22Rv1 (cell line): ENCODE data around the gene ABCB6.

Source experiments
- ZFX ChIP-seq: fragments of 450-650 bp; IDR thresholded peaks from 2 replicates; pipeline ENCODE4 v1.6.1; 2017; ENCODE audit warnings: antibody characterized with exemption, borderline replicate concordance
- TF ChIP-seq, protein P1 (sequence below): fragments of 450-650 bp; IDR thresholded peaks from 2 replicates; pipeline ENCODE4 v1.5.1; 2017; ENCODE audit warnings: mild to moderate bottlenecking

DNA sequence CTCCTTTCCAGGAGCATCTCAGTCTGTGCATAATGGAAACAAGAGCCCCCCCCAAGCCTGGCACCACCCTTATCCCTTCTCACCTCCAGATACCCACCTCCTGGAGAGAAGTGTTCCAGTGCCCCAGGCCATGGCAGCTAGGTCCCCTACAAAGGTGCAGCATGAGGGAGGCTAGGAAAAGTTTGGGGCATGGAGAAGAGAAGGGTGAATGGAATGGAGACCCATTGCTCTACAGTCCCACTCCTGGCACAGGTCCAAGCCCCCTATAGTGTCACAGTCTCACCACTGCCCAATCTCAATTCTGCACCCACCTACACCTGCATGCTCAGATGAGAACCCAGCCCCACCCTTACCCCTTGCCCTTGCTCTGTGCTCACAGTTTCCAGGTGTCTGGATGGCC lies 49.8 kb downstream of the ABCB6 start:
- TF ChIP-seq, protein P1, sequence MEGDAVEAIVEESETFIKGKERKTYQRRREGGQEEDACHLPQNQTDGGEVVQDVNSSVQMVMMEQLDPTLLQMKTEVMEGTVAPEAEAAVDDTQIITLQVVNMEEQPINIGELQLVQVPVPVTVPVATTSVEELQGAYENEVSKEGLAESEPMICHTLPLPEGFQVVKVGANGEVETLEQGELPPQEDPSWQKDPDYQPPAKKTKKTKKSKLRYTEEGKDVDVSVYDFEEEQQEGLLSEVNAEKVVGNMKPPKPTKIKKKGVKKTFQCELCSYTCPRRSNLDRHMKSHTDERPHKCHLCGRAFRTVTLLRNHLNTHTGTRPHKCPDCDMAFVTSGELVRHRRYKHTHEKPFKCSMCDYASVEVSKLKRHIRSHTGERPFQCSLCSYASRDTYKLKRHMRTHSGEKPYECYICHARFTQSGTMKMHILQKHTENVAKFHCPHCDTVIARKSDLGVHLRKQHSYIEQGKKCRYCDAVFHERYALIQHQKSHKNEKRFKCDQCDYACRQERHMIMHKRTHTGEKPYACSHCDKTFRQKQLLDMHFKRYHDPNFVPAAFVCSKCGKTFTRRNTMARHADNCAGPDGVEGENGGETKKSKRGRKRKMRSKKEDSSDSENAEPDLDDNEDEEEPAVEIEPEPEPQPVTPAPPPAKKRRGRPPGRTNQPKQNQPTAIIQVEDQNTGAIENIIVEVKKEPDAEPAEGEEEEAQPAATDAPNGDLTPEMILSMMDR = no peak
- TF ChIP-seq ZFX = no peak
